Measurements from ENCODE around the gene GABRA4.

The GABRA4 gene

DNA sequence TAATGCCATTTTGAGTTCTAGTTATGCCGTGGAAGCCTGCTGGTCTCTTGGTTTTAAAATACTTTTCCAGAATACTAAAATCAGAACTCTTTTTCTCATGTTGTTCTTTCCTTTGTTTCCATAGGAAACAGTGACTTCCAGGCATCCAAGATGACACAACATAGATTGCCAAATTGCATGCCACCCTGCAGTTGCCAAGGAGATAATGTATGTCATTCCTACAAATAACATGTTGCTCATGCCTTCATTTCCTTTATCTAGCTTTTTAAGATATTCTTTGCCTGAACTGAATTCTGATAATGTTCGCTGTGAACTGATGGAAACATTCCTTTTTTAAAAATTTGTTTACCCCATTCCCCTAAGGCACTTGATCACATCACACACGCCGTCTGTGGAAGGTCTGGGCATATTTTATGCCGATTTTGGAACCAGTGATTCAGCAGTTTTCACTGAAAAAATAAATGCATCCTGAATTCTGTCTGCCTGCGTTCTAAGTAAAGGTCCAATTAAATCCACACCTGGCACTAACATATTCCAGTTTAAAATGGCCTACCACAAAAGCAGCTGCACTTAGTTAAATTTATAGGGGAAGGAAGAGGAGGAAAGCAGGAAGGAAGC lies 46.4 kb downstream of the GABRA4 start (continued):
- TF ChIP-seq, protein P1, sequence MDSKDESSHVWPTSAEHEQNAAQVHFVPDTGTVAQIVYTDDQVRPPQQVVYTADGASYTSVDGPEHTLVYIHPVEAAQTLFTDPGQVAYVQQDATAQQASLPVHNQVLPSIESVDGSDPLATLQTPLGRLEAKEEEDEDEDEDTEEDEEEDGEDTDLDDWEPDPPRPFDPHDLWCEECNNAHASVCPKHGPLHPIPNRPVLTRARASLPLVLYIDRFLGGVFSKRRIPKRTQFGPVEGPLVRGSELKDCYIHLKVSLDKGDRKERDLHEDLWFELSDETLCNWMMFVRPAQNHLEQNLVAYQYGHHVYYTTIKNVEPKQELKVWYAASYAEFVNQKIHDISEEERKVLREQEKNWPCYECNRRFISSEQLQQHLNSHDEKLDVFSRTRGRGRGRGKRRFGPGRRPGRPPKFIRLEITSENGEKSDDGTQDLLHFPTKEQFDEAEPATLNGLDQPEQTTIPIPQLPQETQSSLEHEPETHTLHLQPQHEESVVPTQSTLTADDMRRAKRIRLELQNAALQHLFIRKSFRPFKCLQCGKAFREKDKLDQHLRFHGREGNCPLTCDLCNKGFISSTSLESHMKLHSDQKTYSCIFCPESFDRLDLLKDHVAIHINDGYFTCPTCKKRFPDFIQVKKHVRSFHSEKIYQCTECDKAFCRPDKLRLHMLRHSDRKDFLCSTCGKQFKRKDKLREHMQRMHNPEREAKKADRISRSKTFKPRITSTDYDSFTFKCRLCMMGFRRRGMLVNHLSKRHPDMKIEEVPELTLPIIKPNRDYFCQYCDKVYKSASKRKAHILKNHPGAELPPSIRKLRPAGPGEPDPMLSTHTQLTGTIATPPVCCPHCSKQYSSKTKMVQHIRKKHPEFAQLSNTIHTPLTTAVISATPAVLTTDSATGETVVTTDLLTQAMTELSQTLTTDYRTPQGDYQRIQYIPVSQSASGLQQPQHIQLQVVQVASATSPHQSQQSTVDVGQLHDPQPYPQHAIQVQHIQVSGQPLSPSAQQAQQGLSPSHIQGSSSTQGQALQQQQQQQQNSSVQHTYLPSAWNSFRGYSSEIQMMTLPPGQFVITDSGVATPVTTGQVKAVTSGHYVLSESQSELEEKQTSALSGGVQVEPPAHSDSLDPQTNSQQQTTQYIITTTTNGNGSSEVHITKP (tag by site-specific recombination; IDR thresholded peaks at IDR 0.05) = no peak
- TF ChIP-seq ZNF660 (tag by site-specific recombination; IDR thresholded peaks at IDR 0.05) = no peak
- TF ChIP-seq ZFP41 (tag by site-specific recombination; IDR thresholded peaks at IDR 0.05; ENCODE audit: borderline replicate concordance) = no peak
- no peak for TF ChIP-seq RBAK (tag by site-specific recombination; IDR thresholded peaks at IDR 0.05)
- TF ChIP-seq, protein P2, sequence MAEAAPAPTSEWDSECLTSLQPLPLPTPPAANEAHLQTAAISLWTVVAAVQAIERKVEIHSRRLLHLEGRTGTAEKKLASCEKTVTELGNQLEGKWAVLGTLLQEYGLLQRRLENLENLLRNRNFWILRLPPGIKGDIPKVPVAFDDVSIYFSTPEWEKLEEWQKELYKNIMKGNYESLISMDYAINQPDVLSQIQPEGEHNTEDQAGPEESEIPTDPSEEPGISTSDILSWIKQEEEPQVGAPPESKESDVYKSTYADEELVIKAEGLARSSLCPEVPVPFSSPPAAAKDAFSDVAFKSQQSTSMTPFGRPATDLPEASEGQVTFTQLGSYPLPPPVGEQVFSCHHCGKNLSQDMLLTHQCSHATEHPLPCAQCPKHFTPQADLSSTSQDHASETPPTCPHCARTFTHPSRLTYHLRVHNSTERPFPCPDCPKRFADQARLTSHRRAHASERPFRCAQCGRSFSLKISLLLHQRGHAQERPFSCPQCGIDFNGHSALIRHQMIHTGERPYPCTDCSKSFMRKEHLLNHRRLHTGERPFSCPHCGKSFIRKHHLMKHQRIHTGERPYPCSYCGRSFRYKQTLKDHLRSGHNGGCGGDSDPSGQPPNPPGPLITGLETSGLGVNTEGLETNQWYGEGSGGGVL (tag by site-specific recombination; IDR thresholded peaks at IDR 0.05) = no peak

DNA sequence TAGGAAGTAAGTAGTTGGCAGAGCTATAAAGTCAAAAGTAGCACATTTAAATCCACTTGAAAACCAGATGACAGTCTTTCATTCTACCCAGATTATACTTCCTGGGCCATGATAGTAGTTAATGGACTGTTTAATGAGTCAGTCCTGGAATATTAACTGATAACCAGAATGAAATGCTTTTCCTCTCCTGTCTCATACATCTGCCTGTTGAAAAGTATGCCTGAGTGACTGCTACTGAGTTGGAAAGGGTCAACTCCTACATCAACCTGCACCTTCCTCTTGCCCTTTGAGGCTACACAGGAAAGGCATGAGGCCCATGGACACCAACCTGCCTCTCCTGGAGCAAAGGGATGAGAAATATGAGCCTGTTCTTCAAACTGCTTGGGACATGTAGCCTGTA lies 48.3 kb downstream of the GABRA4 start:
- no peak overlapping the region for H3K4me3 ChIP-seq (ENCODE audit: low read depth, low read length)
- no peak overlapping the region for H3K27ac ChIP-seq (ENCODE audit: extremely low read depth, low read depth, low read length)
- ChIA-PET POLR2A (no interaction called here), CTCF (interaction anchor here (0.6 to 1.2 kb wide), 2 partner anchors 13 to 766 kb away, joined by 3 read pairs; no protein-coding TSS in a partner anchor)
- no peak for TF ChIP-seq MYNN (tag by site-specific recombination; IDR thresholded peaks at IDR 0.05; ENCODE audit: borderline replicate concordance)
- TF ChIP-seq ZFP41 (tag by site-specific recombination; IDR thresholded peaks at IDR 0.05; ENCODE audit: borderline replicate concordance) = no peak
- TF ChIP-seq, protein P3, sequence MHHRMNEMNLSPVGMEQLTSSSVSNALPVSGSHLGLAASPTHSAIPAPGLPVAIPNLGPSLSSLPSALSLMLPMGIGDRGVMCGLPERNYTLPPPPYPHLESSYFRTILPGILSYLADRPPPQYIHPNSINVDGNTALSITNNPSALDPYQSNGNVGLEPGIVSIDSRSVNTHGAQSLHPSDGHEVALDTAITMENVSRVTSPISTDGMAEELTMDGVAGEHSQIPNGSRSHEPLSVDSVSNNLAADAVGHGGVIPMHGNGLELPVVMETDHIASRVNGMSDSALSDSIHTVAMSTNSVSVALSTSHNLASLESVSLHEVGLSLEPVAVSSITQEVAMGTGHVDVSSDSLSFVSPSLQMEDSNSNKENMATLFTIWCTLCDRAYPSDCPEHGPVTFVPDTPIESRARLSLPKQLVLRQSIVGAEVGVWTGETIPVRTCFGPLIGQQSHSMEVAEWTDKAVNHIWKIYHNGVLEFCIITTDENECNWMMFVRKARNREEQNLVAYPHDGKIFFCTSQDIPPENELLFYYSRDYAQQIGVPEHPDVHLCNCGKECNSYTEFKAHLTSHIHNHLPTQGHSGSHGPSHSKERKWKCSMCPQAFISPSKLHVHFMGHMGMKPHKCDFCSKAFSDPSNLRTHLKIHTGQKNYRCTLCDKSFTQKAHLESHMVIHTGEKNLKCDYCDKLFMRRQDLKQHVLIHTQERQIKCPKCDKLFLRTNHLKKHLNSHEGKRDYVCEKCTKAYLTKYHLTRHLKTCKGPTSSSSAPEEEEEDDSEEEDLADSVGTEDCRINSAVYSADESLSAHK (tag by site-specific recombination; IDR thresholded peaks at IDR 0.05) = no peak
- no peak for TF ChIP-seq ZNF660 (tag by site-specific recombination; IDR thresholded peaks at IDR 0.05)
- TF ChIP-seq ZNF324 (tag by site-specific recombination; IDR thresholded peaks at IDR 0.05) = no peak
- no peak for TF ChIP-seq SCRT2 (tag by site-specific recombination; IDR thresholded peaks at IDR 0.05)
- TF ChIP-seq ZNF768 (tag by site-specific recombination; IDR thresholded peaks at IDR 0.05) = no peak
- no peak for TF ChIP-seq KLF7 (tag by site-specific recombination; IDR thresholded peaks at IDR 0.05; ENCODE audit: borderline replicate concordance)
- TF ChIP-seq, protein P4, sequence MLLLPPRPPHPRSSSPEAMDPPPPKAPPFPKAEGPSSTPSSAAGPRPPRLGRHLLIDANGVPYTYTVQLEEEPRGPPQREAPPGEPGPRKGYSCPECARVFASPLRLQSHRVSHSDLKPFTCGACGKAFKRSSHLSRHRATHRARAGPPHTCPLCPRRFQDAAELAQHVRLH (tag by site-specific recombination; IDR thresholded peaks at IDR 0.05) = no peak
- no peak for TF ChIP-seq ZNF133 (tag by site-specific recombination; IDR thresholded peaks at IDR 0.05)
- TF ChIP-seq HOXA7 (CRISPR knock-in tag; IDR thresholded peaks at IDR 0.05; ENCODE audit: borderline replicate concordance) = no peak
- TF ChIP-seq ZNF37A (tag by site-specific recombination; IDR thresholded peaks at IDR 0.05) = no peak
- TF ChIP-seq ZNF529 (tag by site-specific recombination; IDR thresholded peaks at IDR 0.05; ENCODE audit: insufficient replicate concordance) = no peak
- no peak for TF ChIP-seq ZNF623 (tag by site-specific recombination; IDR thresholded peaks at IDR 0.05)
- TF ChIP-seq, protein P5, sequence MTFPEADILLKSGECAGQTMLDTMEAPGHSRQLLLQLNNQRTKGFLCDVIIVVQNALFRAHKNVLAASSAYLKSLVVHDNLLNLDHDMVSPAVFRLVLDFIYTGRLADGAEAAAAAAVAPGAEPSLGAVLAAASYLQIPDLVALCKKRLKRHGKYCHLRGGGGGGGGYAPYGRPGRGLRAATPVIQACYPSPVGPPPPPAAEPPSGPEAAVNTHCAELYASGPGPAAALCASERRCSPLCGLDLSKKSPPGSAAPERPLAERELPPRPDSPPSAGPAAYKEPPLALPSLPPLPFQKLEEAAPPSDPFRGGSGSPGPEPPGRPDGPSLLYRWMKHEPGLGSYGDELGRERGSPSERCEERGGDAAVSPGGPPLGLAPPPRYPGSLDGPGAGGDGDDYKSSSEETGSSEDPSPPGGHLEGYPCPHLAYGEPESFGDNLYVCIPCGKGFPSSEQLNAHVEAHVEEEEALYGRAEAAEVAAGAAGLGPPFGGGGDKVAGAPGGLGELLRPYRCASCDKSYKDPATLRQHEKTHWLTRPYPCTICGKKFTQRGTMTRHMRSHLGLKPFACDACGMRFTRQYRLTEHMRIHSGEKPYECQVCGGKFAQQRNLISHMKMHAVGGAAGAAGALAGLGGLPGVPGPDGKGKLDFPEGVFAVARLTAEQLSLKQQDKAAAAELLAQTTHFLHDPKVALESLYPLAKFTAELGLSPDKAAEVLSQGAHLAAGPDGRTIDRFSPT (tag by site-specific recombination; IDR thresholded peaks at IDR 0.05) = no peak
- H3K9me3 ChIP-seq (ENCODE audit: control insufficient read depth, insufficient read depth, low read depth, low read length) = no peaks in the 10 kb centered on the region
- no peaks in the 10 kb centered on the region for H3K36me3 ChIP-seq (ENCODE audit: control insufficient read depth in 2 of 2, insufficient read depth in 1 of 2, low read length in 2 of 2)
- H3K4me1 ChIP-seq (ENCODE audit: control insufficient read depth, insufficient read depth, low read length) = no peaks in the 10 kb centered on the region
